Endothelial cell of umbilical vein (primary cell): ENCODE results near the gene ZBTB7C.

Experiments
- POLR2A ChIP-seq: IDR thresholded peaks from 2 replicates; pipeline ENCODE4 v1.6.1; 2012; ENCODE audit warnings: low read depth, mild to moderate bottlenecking, control low read depth, low read length
- TF ChIP-seq, protein P1 (sequence below), 2 donors: IDR thresholded peaks; 1 replicate in 1 of 2; 2 replicates in 1 of 2; pipeline ENCODE4 v1.5.1; 2011; ENCODE audit warnings: low read length in 2 of 2, mild to moderate bottlenecking in 2 of 2, moderate library complexity in 2 of 2, control low read depth in 1 of 2, inconsistent platforms in 1 of 2, low read depth in 1 of 2; ENCODE audit not compliant: insufficient read depth in 1 of 2; ENCODE audit errors: extremely low read depth in 1 of 2

- TF ChIP-seq, protein P1, sequence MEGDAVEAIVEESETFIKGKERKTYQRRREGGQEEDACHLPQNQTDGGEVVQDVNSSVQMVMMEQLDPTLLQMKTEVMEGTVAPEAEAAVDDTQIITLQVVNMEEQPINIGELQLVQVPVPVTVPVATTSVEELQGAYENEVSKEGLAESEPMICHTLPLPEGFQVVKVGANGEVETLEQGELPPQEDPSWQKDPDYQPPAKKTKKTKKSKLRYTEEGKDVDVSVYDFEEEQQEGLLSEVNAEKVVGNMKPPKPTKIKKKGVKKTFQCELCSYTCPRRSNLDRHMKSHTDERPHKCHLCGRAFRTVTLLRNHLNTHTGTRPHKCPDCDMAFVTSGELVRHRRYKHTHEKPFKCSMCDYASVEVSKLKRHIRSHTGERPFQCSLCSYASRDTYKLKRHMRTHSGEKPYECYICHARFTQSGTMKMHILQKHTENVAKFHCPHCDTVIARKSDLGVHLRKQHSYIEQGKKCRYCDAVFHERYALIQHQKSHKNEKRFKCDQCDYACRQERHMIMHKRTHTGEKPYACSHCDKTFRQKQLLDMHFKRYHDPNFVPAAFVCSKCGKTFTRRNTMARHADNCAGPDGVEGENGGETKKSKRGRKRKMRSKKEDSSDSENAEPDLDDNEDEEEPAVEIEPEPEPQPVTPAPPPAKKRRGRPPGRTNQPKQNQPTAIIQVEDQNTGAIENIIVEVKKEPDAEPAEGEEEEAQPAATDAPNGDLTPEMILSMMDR (IDR thresholded peaks at IDR 0.05; ENCODE audit: extremely low read depth in 1 of 2, insufficient read depth in 1 of 2, low read depth in 1 of 2, low read length in 2 of 2), result no peak
- TF ChIP-seq POLR2A, result no peak
Measured at GRCh38 chr18:48312066-48312465, 97.1 kb downstream of the ZBTB7C start.
